GM12878 (cell line): Measurements from ENCODE around the gene STXBP5. TPM values are rescaled to one million over a fixed set of nuclear protein-coding genes. Genes with fewer than 3 reads are reported as not detected.
"Not testable (repeated sequence)": the region's sequence is repeated elsewhere in the genome, so short reads cannot be mapped to it uniquely, and the experiment has no call there.

Experiments used
- ATAC-seq: fragments of 200-7000 bp; cut with Tn5 transposase; 3 replicates; pipeline ENCODE4 v1.9.1; 2020; ENCODE audit warnings: mild to moderate bottlenecking, moderate library complexity
- BruUV-seq: library from RNA; stranded (reverse); fragments of 400-500 nt; replicated peaks from 2 replicates; lab custom pipeline; 2021; lab: Mats Ljungman, UMichigan
- CTCF ChIA-PET: fragments of 300-600 bp; sonication (Branson Sonifier 250); formaldehyde crosslinking; extraction: SDS; loops from one replicate; lab custom pipeline; 2021; ENCODE audit warnings: inconsistent platforms; lab: Yijun Ruan, JAX
- POLR2A ChIA-PET: fragments of 350-600 bp; formaldehyde crosslinking; extraction: SDS; loops from one replicate; lab custom pipeline; 2021; ENCODE audit warnings: inconsistent platforms; lab: Charles Lee
- RAD21 ChIA-PET: fragments of 300-600 bp; sonication (Branson Sonifier 250); formaldehyde crosslinking; loops from one replicate; lab custom pipeline; 2023; ENCODE audit warnings: antibody characterized with exemption; ENCODE audit not compliant: unreplicated experiment; lab: Charles Lee
- SMC1A ChIA-PET: fragments of 300-600 bp; sonication (Branson Sonifier 250); formaldehyde crosslinking; loops from one replicate; lab custom pipeline; 2023; ENCODE audit not compliant: unreplicated experiment, uncharacterized antibody; lab: Charles Lee
- DNase-seq: peaks from one replicate; pipeline ENCODE4 v3.0.0-alpha.2; 2011; ENCODE audit warnings: low read depth, low spot score
- FAIRE-seq: peaks from 3 replicates; lab custom pipeline; 2011; peaks lifted over from hg19 to GRCh38; lab: Jason Lieb, UNC
- H2AFZ ChIP-seq: 2 replicates; pipeline ENCODE4 v1.6.0; 2011; ENCODE audit warnings: low read depth, low read length, control low read depth; ENCODE audit not compliant: control insufficient read depth
- H3K27ac ChIP-seq: 2 replicates; pipeline ENCODE4 v1.5.1; 2011; ENCODE audit warnings: control low read depth; ENCODE audit not compliant: control insufficient read depth, insufficient read depth
- H3K27me3 ChIP-seq, 2 experiments: replicated peaks in 1 of 2; 2 replicates each; pipeline versions ENCODE4 v1.6.0 to v1.6.1; 2011; ENCODE audit warnings: low read length in 1 of 2; ENCODE audit not compliant: control insufficient read depth in 2 of 2, insufficient read depth in 2 of 2
- H3K36me3 ChIP-seq, 2 experiments: 2 replicates each; pipeline ENCODE4 v1.5.1; 2011; ENCODE audit warnings: low read length in 1 of 2; ENCODE audit not compliant: control insufficient read depth in 2 of 2, insufficient read depth in 2 of 2
- H3K4me1 ChIP-seq: 2 replicates; pipeline ENCODE4 v1.6.1; 2011; ENCODE audit warnings: mild to moderate bottlenecking, low read length, moderate library complexity, mixed read lengths; ENCODE audit not compliant: control insufficient read depth, insufficient read depth
- H3K4me2 ChIP-seq: 2 replicates; pipeline ENCODE4 v1.6.0; 2011; ENCODE audit warnings: control low read depth; ENCODE audit not compliant: control insufficient read depth, insufficient read depth
- H3K4me3 ChIP-seq: fragments of 200-600 bp; sonication (generic); 2 replicates; pipeline ENCODE4 v1.5.1; 2016
- H3K79me2 ChIP-seq: 2 replicates; pipeline ENCODE4 v1.6.0; 2011; ENCODE audit warnings: low read length; ENCODE audit not compliant: control insufficient read depth, insufficient read depth
- H3K9ac ChIP-seq: 2 replicates; pipeline ENCODE4 v1.8.0; 2011; ENCODE audit warnings: low read length, control low read depth, mixed read lengths; ENCODE audit not compliant: control insufficient read depth, insufficient read depth
- H3K9me3 ChIP-seq: replicated peaks from 3 replicates; pipeline ENCODE4 v1.5.1; 2011; ENCODE audit warnings: mild to moderate bottlenecking, low read length; ENCODE audit not compliant: control insufficient read depth, insufficient read depth
- H4K20me1 ChIP-seq: 2 replicates; pipeline ENCODE4 v1.6.0; 2011; ENCODE audit not compliant: control insufficient read depth, insufficient read depth
- BCL11A ChIP-seq: IDR thresholded peaks from 2 replicates; pipeline ENCODE4 v1.6.1; 2011; ENCODE audit warnings: low read depth, low read length
- BCL3 ChIP-seq: IDR thresholded peaks from 2 replicates; pipeline ENCODE4 v1.6.1; 2011; ENCODE audit warnings: borderline replicate concordance, low read depth, mild to moderate bottlenecking, moderate library complexity, low read length; ENCODE audit not compliant: insufficient read depth, poor library complexity, severe bottlenecking
- BRCA1 ChIP-seq: IDR thresholded peaks from 2 replicates; pipeline ENCODE4 v1.6.1; 2011; ENCODE audit warnings: low read depth, low read length, improper control_type of control experiment
- CREB1 ChIP-seq: IDR thresholded peaks from 2 replicates; pipeline ENCODE4 v1.6.1; 2012; ENCODE audit warnings: low read depth, mild to moderate bottlenecking, inconsistent platforms
- FOS ChIP-seq: IDR thresholded peaks from 3 replicates; pipeline ENCODE4 v1.6.1; 2011; ENCODE audit warnings: borderline replicate concordance; ENCODE audit not compliant: insufficient read length; ENCODE audit errors: extremely low read depth
- HDGF ChIP-seq: fragments of 450-650 bp; IDR thresholded peaks from 2 replicates; pipeline ENCODE4 v1.6.1; 2016; ENCODE audit warnings: antibody characterized with exemption
- MLLT1 ChIP-seq: fragments of 450-650 bp; IDR thresholded peaks from 2 replicates; pipeline ENCODE4 v1.6.1; 2016; ENCODE audit warnings: mild to moderate bottlenecking
- NFXL1 ChIP-seq: fragments of 450-650 bp; IDR thresholded peaks from 2 replicates; pipeline ENCODE4 v1.6.1; 2017; ENCODE audit warnings: antibody characterized with exemption, mild to moderate bottlenecking, borderline replicate concordance
- POU2F2 ChIP-seq: IDR thresholded peaks from 3 replicates; pipeline ENCODE4 v1.6.1; 2011; ENCODE audit warnings: low read depth, mild to moderate bottlenecking, low read length, borderline replicate concordance
- RBBP5 ChIP-seq: fragments of 200-600 bp; sonication (generic); conservative IDR thresholded peaks from 2 replicates; pipeline ENCODE4 v1.6.1; 2016
- RFX5 ChIP-seq: IDR thresholded peaks from 2 replicates; pipeline ENCODE4 v1.6.1; 2011; ENCODE audit warnings: low read depth, low read length, improper control_type of control experiment
- SMAD1 ChIP-seq: fragments of 450-650 bp; IDR thresholded peaks from 2 replicates; pipeline ENCODE4 v1.6.1; 2018; ENCODE audit warnings: mild to moderate bottlenecking, low read depth; ENCODE audit not compliant: partially characterized antibody
- SUZ12 ChIP-seq: fragments of 200-600 bp; sonication (generic); IDR thresholded peaks from one replicate; pipeline ENCODE4 v1.6.1; 2018; ENCODE audit warnings: antibody characterized with exemption, mild to moderate bottlenecking; ENCODE audit not compliant: unreplicated experiment
- TCF3 ChIP-seq: IDR thresholded peaks from 2 replicates; pipeline ENCODE4 v1.6.1; 2012; ENCODE audit warnings: low read depth, mild to moderate bottlenecking, low read length, borderline replicate concordance; ENCODE audit not compliant: insufficient read depth
- WGBS: methylation state at CpG from one replicate; pipeline ENCODE4 v1.1.6; 2016; ENCODE audit warnings: low lambda C conversion rate; ENCODE audit not compliant: insufficient replicate concordance, insufficient coverage; ENCODE audit errors: missing lambda C conversion rate; 5-methylcytosine and 5-hydroxymethylcytosine counted together
- in situ Hi-C: fragments of 300-500 bp; cut with MboI; formaldehyde crosslinking; loops from 9 replicates; pipeline ENCODE4 v1.14.3; 2018; ENCODE audit warnings: mixed read lengths
- intact Hi-C: fragments of 100-400 bp; cut with micrococcal nuclease; formaldehyde crosslinking; loops from one replicate; pipeline ENCODE4 v1.14.2; 2022; ENCODE audit not compliant: unreplicated experiment
- polyA plus RNA-seq, 11 experiments: library from polyadenylated mRNA; depleted of rRNA in 4 of 11; unstranded in 6 of 11; stranded (reverse) in 5 of 11; fragments of >200 nt; fragmentation: Nextera tagmentation in 4 of 11; fragmentation: Illumina TruSeq in 1 of 11; extraction: Ambion mirVana in 4 of 11; extraction: Trizol in 1 of 11; gene quantifications; 1 replicate in 1 of 11; 2 replicates in 10 of 11; pipeline versions ENCODE4 v1.2.1 to v1.2.3, GENCODE V29; 2011 to 2016; ENCODE audit warnings: inconsistent platforms in 2 of 11, missing spikeins in 2 of 11, low read depth in 1 of 11
- total RNA-seq, 4 experiments: library from RNA; depleted of rRNA in 3 of 4; stranded (reverse); fragments of >200 nt in 3 of 4; fragmentation: Illumina TruSeq in 1 of 4; extraction: Trizol in 1 of 4; gene quantifications; 2 replicates each; pipeline versions ENCODE4 v1.2.1 to v1.2.3, GENCODE V29; 2013 to 2021

Gene STXBP5
- total and polyA plus RNA-seq, 10 of the 15 experiments (the other 5 are each of a cell fraction or from before 2014, with no cell fraction given) = 1.4 to 13.2 (median 8.4) TPM

DNA sequence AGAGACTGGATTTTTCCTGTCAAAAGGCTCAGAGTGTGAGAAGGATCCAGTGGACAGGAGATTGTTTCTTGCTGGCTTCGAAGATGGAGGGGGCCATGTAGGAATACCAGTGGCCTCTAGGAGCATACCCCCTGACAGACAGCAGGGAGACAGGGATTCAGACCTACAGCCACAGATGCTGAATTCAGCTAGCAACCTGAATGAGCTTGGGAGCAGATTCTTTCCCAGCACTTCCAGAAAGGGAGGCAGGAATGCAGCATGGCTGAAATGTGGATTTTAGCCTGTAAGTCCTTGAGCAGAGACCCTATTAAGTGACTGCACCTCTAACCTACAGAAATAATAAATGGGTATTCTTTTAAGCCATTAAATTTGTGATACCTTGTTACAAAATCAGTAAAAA, 44.6 kb downstream of the STXBP5 start (continued):
- TF ChIP-seq BCL3 = no peak

- Histone ChIP-seq H3K9ac (no peak overlapping the region), H3K9me3 (no peaks in the 10 kb centered on the region; the same call in 2 of the 3 replicates), H3K27ac (no peak overlapping the region), H2AFZ (no peak overlapping the region), H3K4me3 (no peak overlapping the region), H3K4me2 (no peak overlapping the region), H3K27me3 (no peaks in the 10 kb centered on the region), H3K4me1 (no peaks in the 10 kb centered on the region), H4K20me1 (no peaks in the 10 kb centered on the region), H3K36me3 (peaks cover 1 to 5% of the 10 kb centered on the region in 2 experiments; a peak in 3 of 4 replicates), H3K79me2 (no peaks in the 10 kb centered on the region)
- ATAC-seq (no peak), DNase-seq (no peak), FAIRE-seq (no peak)
- intact Hi-C loops (no loop called here), in situ Hi-C loops (no loop called here)
- ChIA-PET POLR2A (interaction anchor here (0.6 kb wide), 1 partner anchor 1289 kb away, joined by 6 read pairs; no protein-coding TSS in a partner anchor), CTCF (no interaction called here), RAD21 (no interaction called here), SMC1A (no interaction called here)
- BruUV-seq = no TSS peak
- 94% methylated on average over 16 of the region's 16 CpGs for WGBS
- no peak for TF ChIP-seq CREB1
- TF ChIP-seq POU2F2 = no peak
- no peak for TF ChIP-seq NFXL1
- no peak for TF ChIP-seq HDGF
- no peak for TF ChIP-seq RBBP5
- no peak for TF ChIP-seq SUZ12
- TF ChIP-seq RFX5 = no peak
- no peak for TF ChIP-seq BRCA1
- TF ChIP-seq SMAD1 = no peak
- TF ChIP-seq MLLT1 = no peak
- TF ChIP-seq FOS = no peak
- no peak for TF ChIP-seq BCL11A
- no peak for TF ChIP-seq TCF3
Measured at GRCh38 chr6:147251072-147251471, 46.9 kb downstream of the STXBP5 start.

DNA sequence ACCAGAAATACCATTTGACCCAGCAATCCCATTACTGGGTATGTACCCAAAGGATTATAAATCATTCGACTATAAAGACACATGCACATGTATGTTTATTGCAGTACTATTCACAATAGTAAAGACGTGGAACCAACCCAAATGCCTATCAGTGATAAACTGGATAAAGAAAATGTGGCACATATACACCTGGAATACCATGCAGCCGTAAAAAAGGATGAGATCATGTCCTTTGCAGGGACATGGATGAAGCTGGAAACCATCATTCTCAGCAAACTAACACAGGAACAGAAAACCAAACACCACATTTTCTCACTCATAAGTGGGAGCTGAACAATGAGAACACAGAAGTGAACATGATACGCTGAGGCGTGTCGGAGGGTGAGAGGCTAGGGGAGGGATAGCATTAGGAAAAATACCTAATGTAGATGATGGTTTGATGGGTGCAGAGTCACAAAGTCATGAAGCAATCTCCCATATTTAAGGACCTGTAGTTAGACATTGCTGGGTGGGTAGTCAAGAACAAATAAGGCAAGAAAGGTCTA, 50.8 kb downstream of the STXBP5 start:
- ChIA-PET CTCF (interaction anchor here (1.2 kb wide), 1 partner anchor 9 kb away, joined by 3 read pairs; no protein-coding TSS in a partner anchor), SMC1A (interaction anchor here (1.0 kb wide), 1 partner anchor 12 kb away, joined by 4 read pairs; no protein-coding TSS in a partner anchor)
- DNase-seq, POLR2A ChIA-PET, H4K20me1 ChIP-seq, H3K4me3 ChIP-seq, ATAC-seq, H3K79me2 ChIP-seq, H2AFZ ChIP-seq, H3K4me2 ChIP-seq, intact Hi-C loops, H3K27ac ChIP-seq, BruUV-seq, H3K36me3 ChIP-seq, in situ Hi-C loops, H3K27me3 ChIP-seq, H3K4me1 ChIP-seq, H3K9me3 ChIP-seq, H3K9ac ChIP-seq, FAIRE-seq, RAD21 ChIA-PET: not testable (repeated sequence)
- 97% methylated on average over 6 of the region's 6 CpGs for WGBS
